Panc1 (cell line): ENCODE measurements around the gene FGF21.

Source experiments
- POLR2AphosphoS5 ChIP-seq: IDR thresholded peaks from 2 replicates; pipeline ENCODE4 v1.6.1; 2012; ENCODE audit warnings: mild to moderate bottlenecking, low read depth, low read length, moderate library complexity
- TF ChIP-seq, protein P1 (sequence below): fragments of 450-650 bp; IDR thresholded peaks from 2 replicates; pipeline ENCODE4 v1.5.1; 2017; ENCODE audit warnings: mild to moderate bottlenecking
- TF ChIP-seq, protein P2 (sequence below), 2 experiments: IDR thresholded peaks; 2 replicates each; pipeline ENCODE4 v1.6.1; 2011 to 2012; ENCODE audit warnings: low read depth in 2 of 2, control low read depth in 1 of 2, low read length in 1 of 2, mild to moderate bottlenecking in 1 of 2, moderate library complexity in 1 of 2; ENCODE audit not compliant: insufficient read depth in 1 of 2

DNA sequence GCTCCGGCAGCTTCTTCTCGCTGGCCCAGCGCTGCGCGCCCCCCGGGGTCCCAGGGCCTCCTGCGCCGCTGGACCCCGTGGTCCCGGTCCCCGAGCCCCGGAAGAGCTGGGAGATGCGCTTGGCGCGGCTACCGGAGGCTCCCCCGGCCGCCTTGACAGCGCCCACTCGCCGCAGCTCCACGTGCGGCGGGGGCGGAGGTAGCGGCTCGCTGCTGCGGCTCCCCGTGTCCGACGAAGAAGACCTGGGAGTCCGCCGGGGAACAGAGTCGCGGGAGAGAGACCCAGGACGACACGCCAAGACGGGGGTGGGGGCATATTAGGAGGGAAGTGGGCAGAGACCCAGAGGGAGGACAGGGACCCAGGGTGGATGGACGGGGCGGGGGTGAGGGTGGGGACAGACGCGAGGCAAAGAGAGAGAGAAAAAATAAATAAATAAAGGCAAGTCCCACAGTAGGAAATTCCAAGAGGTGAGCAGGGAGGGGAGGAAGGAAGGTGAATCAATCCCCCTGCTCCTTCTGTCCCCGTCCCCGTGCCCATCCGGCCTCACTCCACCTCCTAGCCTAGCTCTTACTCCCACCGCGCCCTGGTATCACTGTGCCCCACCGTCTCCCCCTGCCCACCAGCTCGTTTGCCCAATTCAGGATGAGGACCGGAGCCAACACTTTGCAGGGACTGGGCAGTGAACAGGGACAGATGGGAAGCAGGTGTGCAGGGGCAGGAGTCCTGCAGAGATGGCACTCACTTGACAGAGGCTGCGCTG is 15.7 kb upstream of the FGF21 start:
- TF ChIP-seq, protein P1, sequence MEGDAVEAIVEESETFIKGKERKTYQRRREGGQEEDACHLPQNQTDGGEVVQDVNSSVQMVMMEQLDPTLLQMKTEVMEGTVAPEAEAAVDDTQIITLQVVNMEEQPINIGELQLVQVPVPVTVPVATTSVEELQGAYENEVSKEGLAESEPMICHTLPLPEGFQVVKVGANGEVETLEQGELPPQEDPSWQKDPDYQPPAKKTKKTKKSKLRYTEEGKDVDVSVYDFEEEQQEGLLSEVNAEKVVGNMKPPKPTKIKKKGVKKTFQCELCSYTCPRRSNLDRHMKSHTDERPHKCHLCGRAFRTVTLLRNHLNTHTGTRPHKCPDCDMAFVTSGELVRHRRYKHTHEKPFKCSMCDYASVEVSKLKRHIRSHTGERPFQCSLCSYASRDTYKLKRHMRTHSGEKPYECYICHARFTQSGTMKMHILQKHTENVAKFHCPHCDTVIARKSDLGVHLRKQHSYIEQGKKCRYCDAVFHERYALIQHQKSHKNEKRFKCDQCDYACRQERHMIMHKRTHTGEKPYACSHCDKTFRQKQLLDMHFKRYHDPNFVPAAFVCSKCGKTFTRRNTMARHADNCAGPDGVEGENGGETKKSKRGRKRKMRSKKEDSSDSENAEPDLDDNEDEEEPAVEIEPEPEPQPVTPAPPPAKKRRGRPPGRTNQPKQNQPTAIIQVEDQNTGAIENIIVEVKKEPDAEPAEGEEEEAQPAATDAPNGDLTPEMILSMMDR, result no peak
- TF ChIP-seq, protein P2, sequence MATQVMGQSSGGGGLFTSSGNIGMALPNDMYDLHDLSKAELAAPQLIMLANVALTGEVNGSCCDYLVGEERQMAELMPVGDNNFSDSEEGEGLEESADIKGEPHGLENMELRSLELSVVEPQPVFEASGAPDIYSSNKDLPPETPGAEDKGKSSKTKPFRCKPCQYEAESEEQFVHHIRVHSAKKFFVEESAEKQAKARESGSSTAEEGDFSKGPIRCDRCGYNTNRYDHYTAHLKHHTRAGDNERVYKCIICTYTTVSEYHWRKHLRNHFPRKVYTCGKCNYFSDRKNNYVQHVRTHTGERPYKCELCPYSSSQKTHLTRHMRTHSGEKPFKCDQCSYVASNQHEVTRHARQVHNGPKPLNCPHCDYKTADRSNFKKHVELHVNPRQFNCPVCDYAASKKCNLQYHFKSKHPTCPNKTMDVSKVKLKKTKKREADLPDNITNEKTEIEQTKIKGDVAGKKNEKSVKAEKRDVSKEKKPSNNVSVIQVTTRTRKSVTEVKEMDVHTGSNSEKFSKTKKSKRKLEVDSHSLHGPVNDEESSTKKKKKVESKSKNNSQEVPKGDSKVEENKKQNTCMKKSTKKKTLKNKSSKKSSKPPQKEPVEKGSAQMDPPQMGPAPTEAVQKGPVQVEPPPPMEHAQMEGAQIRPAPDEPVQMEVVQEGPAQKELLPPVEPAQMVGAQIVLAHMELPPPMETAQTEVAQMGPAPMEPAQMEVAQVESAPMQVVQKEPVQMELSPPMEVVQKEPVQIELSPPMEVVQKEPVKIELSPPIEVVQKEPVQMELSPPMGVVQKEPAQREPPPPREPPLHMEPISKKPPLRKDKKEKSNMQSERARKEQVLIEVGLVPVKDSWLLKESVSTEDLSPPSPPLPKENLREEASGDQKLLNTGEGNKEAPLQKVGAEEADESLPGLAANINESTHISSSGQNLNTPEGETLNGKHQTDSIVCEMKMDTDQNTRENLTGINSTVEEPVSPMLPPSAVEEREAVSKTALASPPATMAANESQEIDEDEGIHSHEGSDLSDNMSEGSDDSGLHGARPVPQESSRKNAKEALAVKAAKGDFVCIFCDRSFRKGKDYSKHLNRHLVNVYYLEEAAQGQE (IDR thresholded peaks at IDR 0.05; ENCODE audit: insufficient read depth in 1 of 2, low read depth in 2 of 2, low read length in 1 of 2), result no peak
- TF ChIP-seq POLR2AphosphoS5, result no peak
